ENCODE data around the gene IDH3G.

- TF ChIP-seq CTCF (conservative IDR thresholded peaks at IDR 0.05; ENCODE audit: low read length) (no peak), EZH2phosphoT487 (IDR thresholded peaks at IDR 0.05; ENCODE audit: borderline replicate concordance, low read depth, low read length) (no peak)
Observed at GRCh38 chrX:153791104-153791852, 2.9 kb downstream of the IDH3G start.
